Panc1 (cell line): ENCODE measurements around the gene PIGA. TPM values are rescaled to one million over a fixed set of nuclear protein-coding genes. Genes with fewer than 3 reads are reported as not detected.
A peak's percentile ranks its signal among the peaks of the same experiment; 100 is the strongest.

ENCODE experiments used
- ATAC-seq: fragments of 200-7000 bp; cut with Tn5 transposase; 2 replicates; pipeline ENCODE4 v1.9.1; 2020; ENCODE audit warnings: mild to moderate bottlenecking, moderate library complexity
- Bru-seq: library from RNA; stranded (reverse); fragments of 400-500 nt; gene quantifications from one replicate; lab custom pipeline; 2021; lab: Mats Ljungman, UMichigan
- BruChase-seq, 2 experiments: library from RNA; stranded (reverse); fragments of 400-500 nt; gene quantifications; one replicate each; lab custom pipeline; 2021; lab: Mats Ljungman, UMichigan
- BruUV-seq: library from RNA; stranded (reverse); fragments of 400-500 nt; replicated peaks from 2 replicates; lab custom pipeline; 2021; lab: Mats Ljungman, UMichigan
- CTCF ChIA-PET: fragments of 300-600 bp; sonication (Branson Sonifier 250); formaldehyde crosslinking; loops from one replicate; lab custom pipeline; 2022; ENCODE audit warnings: antibody characterized with exemption; lab: Charles Lee
- POLR2A ChIA-PET: fragments of 300-600 bp; sonication (Branson Sonifier 250); formaldehyde crosslinking; loops from one replicate; lab custom pipeline; 2022; ENCODE audit warnings: antibody characterized with exemption; lab: Charles Lee
- DNase-seq: peaks from one replicate; pipeline ENCODE4 v3.0.0-alpha.2; 2010; ENCODE audit warnings: low read depth, low spot score
- H3K27ac ChIP-seq: 2 replicates; pipeline ENCODE4 v1.5.1; 2011; ENCODE audit warnings: mild to moderate bottlenecking, low read length, inconsistent platforms
- H3K27me3 ChIP-seq: fragments of 200-500 bp; sonication (Bioruptor generic); 2 replicates; pipeline ENCODE4 v1.6.0; 2014; ENCODE audit warnings: low read length, inconsistent platforms; ENCODE audit not compliant: control insufficient read depth, insufficient read depth
- H3K36me3 ChIP-seq: fragments of 200-500 bp; sonication (Bioruptor generic); 2 replicates; pipeline ENCODE4 v1.5.1; 2014; ENCODE audit warnings: inconsistent platforms, mild to moderate bottlenecking, low read length, moderate library complexity; ENCODE audit not compliant: control insufficient read depth, insufficient read depth
- H3K4me1 ChIP-seq: 2 replicates; pipeline ENCODE4 v1.5.1; 2011; ENCODE audit warnings: inconsistent platforms, mild to moderate bottlenecking, low read length, moderate library complexity; ENCODE audit not compliant: control insufficient read depth, insufficient read depth
- H3K4me3 ChIP-seq, 2 experiments: 2 replicates each; pipeline ENCODE4 v1.5.1; 2011 to 2012; ENCODE audit warnings: low read depth in 2 of 2, low read length in 2 of 2, mild to moderate bottlenecking in 2 of 2, inconsistent platforms in 1 of 2, moderate library complexity in 1 of 2
- H3K9me3 ChIP-seq: fragments of 200-500 bp; sonication (Bioruptor generic); 2 replicates; pipeline ENCODE4 v1.5.1; 2014; ENCODE audit warnings: low read depth, mild to moderate bottlenecking, inconsistent platforms, low read length, moderate library complexity; ENCODE audit not compliant: control insufficient read depth, insufficient read depth
- CTCF ChIP-seq: fragments of 450-650 bp; IDR thresholded peaks from 2 replicates; pipeline ENCODE4 v1.5.1; 2017; ENCODE audit warnings: mild to moderate bottlenecking
- POLR2AphosphoS5 ChIP-seq: IDR thresholded peaks from 2 replicates; pipeline ENCODE4 v1.6.1; 2012; ENCODE audit warnings: mild to moderate bottlenecking, low read depth, low read length, moderate library complexity
- REST ChIP-seq, 2 experiments: IDR thresholded peaks; 2 replicates each; pipeline ENCODE4 v1.6.1; 2011 to 2012; ENCODE audit warnings: low read depth in 2 of 2, control low read depth in 1 of 2, low read length in 1 of 2, mild to moderate bottlenecking in 1 of 2, moderate library complexity in 1 of 2; ENCODE audit not compliant: insufficient read depth in 1 of 2
- SIN3A ChIP-seq: IDR thresholded peaks from 2 replicates; pipeline ENCODE4 v1.6.1; 2012; ENCODE audit warnings: low read depth, mild to moderate bottlenecking, low read length, moderate library complexity, borderline replicate concordance; ENCODE audit not compliant: insufficient read depth
- TCF7L2 ChIP-seq: IDR thresholded peaks from 2 replicates; pipeline ENCODE4 v1.6.1; 2011; ENCODE audit warnings: mild to moderate bottlenecking, low read depth, low read length, inconsistent platforms
- in situ Hi-C: cut with HindIII; loops from 2 replicates; pipeline ENCODE4 v1.10.0; 2016; ENCODE audit warnings: low sequenced_read_pairs, low pct_unique_long_range_greater_than_20kb
- intact Hi-C: fragments of 100-400 bp; cut with micrococcal nuclease; formaldehyde crosslinking; loops from one replicate; pipeline ENCODE4 v1.10.0; 2022; ENCODE audit not compliant: unreplicated experiment
- long read RNA-seq: library from polyadenylated mRNA; unstranded; transcript quantifications from one replicate; pipeline ENCODE4 v2.0.0, GENCODE V29; 2021; ENCODE audit not compliant: unreplicated experiment
- polyA plus RNA-seq: library from polyadenylated mRNA; unstranded; fragments of >200 nt; gene quantifications from one replicate; pipeline ENCODE4 v1.2.1, GENCODE V29; 2012; ENCODE audit warnings: missing spikeins; ENCODE audit not compliant: insufficient read length
- total RNA-seq: library from RNA; stranded (reverse); gene quantifications from one replicate; pipeline ENCODE4 v1.2.1, GENCODE V29; 2021; ENCODE audit not compliant: unreplicated experiment

The PIGA gene
- total RNA-seq, result 8.2 TPM
- 2.2 TPM for polyA plus RNA-seq
- Bru-seq, nascent RNA, result percentile 59 among the genes with signal in this experiment
- BruChase-seq, experiment 1, labeled RNA remaining after a 2-hour chase, result percentile 69 among the genes with signal in this experiment
- percentile 63 among the genes with signal in this experiment for BruChase-seq, experiment 2, labeled RNA remaining after a 6-hour chase
- long read RNA-seq, transcript PIGA-201 (6 exons, 3,652 nt), result major isoform, 5 of 10 reads
- long read RNA-seq, partial matches to known transcripts, result 1 of 10 reads
- long read RNA-seq, other reads (novel, unspliced or antisense), result 1 of 10 reads

- ChIA-PET CTCF (no interaction called here), POLR2A (no interaction called here)
- Histone ChIP-seq H3K9me3 (no peaks in the 10 kb centered on the region), H3K4me1 (no peaks in the 10 kb centered on the region), H3K27ac (peak within 1 kb of the TSS; percentile 66), H3K4me3 (peak within 1 kb of the TSS; percentile 63 to 79), H3K27me3 (no peaks in the 10 kb centered on the region), H3K36me3 (no peaks in the 10 kb centered on the region; the same call in 1 of the 2 replicates)
- in situ Hi-C loops (no loop called here), intact Hi-C loops (no loop called here)
- no peak for TF ChIP-seq CTCF
- TF ChIP-seq TCF7L2, result no peak
- TF ChIP-seq SIN3A, result peak; percentile 68; the same call in 1 of the 2 replicates
- no peak for TF ChIP-seq POLR2AphosphoS5
- no TSS peak for BruUV-seq
- DNase-seq, result peak; percentile 64
- peak; percentile 100 for ATAC-seq
These were observed at the start of gene PIGA for GRCh38 chrX:15335135-15336022. PIGA (minus strand) TSS chrX:15335523; CDS start chrX:15331930, 3,593 bp downstream.

- H3K4me1 ChIP-seq, result no peaks in the 10 kb centered on the region
- intact Hi-C loops, result no loop called here
- BruUV-seq, result no TSS peak
- H3K27ac ChIP-seq, result no peak within 1 kb of the TSS
- TF ChIP-seq REST (IDR thresholded peaks at IDR 0.05; ENCODE audit: insufficient read depth in 1 of 2, low read depth in 2 of 2, low read length in 1 of 2), result no peak
- TF ChIP-seq CTCF, result no peak
- no peak for TF ChIP-seq POLR2AphosphoS5
- TF ChIP-seq SIN3A, result no peak
- TF ChIP-seq TCF7L2, result no peak
- in situ Hi-C loops, result no loop called here
- POLR2A ChIA-PET, result no interaction called here
- ATAC-seq (no peak), DNase-seq (no peak)
- no peaks in the 10 kb centered on the region for H3K36me3 ChIP-seq
- H3K27me3 ChIP-seq, result no peaks in the 10 kb centered on the region
- CTCF ChIA-PET, result no interaction called here
- no peak within 1 kb of the TSS for H3K4me3 ChIP-seq
- H3K9me3 ChIP-seq, result no peaks in the 10 kb centered on the region
These were observed 49.0 kb upstream of the PIGA start, which contains the start of gene VEGFD for GRCh38 chrX:15384304-15384703. VEGFD (minus strand) TSS chrX:15384413; CDS start chrX:15383946, 467 bp downstream.
